Measurements from ENCODE around the gene DPP3.

DPP3 gene

DNA sequence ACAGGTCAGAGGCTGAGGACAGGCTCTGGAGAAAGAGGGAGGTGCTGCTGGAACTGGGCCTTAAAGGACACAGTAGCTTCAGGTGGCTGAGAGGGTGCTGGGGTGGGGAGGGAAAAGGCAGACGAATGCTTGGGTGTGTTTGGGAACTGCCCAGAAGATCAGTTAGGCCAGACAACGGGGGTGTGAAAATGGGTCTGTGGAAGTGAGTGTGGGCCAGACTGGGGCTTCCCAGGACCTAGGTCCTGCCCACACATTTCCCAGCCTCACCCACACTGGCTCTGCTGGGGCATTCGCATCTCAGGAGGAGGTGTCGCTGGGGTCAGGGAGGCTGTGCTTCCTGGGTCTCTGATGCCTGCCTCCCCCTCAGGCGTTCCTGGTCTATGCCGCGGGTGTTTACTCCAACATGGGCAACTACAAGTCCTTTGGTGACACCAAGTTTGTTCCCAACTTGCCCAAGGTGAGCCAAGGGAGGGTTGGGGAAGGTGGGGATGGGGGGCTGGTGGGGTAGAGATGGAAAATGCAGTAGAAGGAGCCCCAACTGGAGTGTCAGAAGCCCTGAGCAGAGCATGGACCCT is 4.7 kb downstream of the DPP3 start:
- no peak for DNase-seq (ENCODE audit: low spot score)

DNA sequence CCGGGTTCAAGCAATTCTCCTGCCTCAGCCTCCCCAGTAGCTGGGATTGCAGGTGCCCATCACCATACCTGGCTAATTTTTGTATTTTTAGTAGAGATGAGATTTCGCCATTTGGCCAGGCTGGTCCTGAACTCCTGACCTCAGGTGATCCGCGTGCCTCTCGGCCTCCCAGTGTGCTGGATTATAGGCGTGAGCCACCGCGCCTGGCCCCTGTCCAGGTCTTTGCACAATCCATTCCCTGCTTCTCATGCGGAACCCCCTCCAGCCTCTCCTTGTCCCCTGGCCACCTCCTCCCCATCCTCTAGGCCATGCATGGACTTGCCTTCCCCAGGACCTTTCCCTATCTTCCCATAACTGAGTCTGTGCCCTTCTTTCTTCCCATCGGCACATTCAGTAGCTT is 8.7 kb downstream of the DPP3 start:
- no peak for DNase-seq (ENCODE audit: low spot score)

DNA sequence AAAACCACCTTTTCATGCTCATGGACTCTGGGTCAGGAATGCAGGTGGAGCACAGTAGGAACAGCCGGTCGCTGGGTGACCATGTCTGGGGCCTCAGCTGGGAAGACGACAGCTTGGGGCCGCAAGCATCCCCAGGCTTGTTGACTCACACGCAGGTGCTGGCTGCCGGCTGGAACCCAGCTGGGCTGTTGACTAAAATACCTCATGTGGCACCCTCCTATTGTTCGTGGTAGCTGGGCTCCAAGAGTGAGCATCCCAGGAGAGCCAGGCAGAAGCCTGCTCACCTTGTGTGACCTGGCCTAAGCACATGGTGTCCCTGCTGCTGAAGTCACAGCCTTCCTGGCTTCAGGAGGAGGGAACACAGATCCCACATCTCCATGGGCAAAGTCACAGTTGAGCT is 9.4 kb downstream of the DPP3 start:
- DNase-seq (ENCODE audit: low spot score), result no peak

DNA sequence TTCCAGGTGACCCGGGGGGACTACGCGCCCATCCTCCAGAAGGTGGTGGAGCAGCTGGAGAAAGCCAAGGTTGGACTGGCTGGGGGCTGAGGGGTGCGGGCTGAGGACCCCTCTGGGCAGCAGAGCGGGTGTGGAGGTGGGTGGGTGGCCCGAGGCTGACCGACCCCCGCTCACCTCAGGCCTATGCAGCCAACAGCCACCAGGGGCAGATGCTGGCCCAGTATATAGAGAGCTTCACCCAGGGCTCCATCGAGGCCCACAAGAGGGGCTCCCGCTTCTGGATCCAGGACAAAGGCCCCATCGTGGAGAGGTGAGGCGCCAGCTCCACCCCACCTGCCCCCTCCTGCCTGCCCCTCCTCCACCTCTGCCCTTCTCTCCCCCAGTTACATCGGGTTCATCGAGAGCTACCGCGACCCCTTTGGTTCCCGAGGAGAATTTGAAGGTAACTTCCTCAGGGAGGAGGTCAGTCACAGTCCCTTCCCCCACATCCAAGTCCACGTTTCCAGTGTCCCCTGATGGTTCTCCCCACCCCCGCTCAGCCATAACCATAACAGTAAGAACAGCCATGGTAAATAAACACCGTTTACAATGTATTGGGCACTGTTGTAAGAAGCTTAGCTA is 11.2 kb downstream of the DPP3 start:
- no peak for DNase-seq (ENCODE audit: low spot score)

DNA sequence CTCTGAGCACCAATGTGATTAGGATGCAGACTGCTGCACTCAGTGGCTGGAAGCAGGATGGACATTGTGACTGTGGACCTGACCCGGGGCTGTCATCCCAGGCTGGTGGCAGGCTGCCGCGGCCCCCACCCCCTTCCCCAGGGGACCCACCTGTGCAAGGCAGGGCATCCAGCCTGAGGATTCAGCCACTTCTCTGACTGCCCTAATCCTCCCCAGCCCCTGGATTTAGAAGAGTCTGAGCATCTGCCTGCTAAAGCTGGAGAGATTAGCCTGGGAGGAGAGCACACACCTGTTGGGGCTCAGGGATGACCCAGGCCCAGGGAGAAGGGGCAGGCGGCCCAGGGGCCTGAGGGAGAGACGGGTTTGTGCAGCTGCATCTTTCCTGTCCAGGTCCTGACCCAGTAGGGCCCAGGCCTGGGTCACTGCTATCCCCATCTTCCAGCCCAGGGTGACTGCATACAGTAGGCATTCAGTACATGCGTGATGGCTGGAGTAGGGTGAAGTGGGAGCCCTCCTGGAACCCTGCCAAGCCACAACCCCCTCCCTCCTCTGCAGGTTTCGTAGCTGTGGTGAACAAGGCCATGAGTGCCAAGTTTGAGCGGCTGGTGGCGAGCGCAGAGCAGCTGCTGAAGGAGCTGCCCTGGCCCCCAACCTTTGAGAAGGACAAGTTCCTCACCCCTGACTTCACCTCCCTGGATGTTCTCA is 12.1 kb downstream of the DPP3 start:
- DNase-seq (ENCODE audit: low spot score), result no peak

DNA sequence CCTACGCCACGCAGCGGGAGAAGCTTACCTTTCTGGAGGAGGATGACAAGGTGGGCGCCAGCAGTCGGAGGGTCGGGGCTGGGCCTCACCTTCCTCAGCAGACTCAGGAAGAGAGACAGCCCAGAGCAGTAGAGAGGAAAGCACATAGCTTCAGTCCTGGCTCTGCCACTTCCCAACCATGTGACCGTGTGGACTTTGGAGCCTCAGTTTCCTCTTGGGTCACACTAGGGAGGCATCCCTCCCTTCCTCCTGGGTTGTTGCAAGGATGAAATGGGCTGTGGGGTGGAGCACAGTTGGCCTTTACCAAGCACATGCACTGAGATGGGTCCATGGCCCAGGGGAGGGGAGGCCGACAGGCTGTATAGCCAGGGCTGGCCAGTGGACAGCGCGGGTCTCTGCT is 12.9 kb downstream of the DPP3 start:
- DNase-seq (ENCODE audit: low spot score), result no peak

DNA sequence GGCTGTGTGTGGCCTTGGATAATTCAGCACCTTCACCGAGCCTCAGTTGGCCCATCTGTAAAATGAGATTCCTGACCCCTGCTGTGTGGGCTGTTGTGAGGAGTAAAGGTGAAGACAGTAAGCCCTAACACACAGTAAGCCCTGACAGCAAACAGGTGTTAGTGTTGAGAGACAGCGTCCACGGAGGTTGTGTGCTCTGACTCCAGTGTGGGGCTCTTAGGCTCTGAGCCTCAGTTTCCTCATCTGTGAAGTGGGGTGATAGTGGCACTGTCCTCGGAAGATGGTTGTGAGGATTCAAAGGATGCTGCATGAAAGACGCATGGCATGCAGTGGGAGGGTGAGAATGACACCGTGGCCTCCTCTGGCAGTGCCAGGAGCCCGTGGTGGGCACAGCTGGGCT is 14.2 kb downstream of the DPP3 start:
- no peak for DNase-seq (ENCODE audit: low spot score)

DNA sequence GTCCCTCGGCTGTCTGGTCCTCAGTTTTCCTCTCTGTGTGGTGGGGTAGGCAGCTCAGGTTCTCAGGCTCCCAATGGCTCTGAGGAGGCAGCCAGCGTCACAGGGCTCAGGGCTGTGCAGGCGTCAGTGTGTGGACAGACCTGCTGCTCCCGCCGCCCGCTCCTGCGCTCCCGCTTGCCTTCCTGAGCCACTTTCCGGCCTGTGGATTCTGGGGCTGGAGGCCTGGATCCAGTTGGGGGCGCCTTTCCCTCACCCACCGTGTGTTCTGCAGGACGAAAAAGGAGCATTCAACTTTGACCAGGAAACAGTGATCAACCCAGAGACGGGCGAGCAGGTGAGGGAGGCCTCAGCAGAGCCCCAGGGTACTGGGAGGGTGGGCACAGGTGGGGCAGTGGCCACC is 14.7 kb downstream of the DPP3 start:
- no peak for DNase-seq (ENCODE audit: low spot score)

DNA sequence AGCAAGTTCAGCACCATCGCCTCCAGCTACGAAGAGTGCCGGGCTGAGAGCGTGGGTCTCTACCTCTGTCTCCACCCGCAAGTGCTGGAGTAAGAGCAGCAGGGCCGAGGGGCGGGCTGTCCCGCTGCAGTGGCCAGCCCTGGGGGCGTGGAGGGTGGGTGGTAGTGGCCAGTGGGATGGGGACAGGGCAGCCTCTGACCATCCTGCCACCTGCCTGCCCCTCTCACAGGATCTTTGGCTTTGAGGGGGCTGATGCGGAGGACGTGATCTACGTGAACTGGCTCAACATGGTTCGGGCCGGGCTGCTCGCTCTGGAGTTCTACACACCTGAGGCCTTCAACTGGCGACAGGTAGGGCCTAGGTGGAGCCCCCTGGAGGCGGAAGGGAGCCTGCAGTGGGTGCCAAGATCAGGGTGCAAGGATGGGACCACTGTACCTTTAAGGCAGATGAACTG is 15.2 kb downstream of the DPP3 start:
- no peak for DNase-seq (ENCODE audit: low spot score)

DNA sequence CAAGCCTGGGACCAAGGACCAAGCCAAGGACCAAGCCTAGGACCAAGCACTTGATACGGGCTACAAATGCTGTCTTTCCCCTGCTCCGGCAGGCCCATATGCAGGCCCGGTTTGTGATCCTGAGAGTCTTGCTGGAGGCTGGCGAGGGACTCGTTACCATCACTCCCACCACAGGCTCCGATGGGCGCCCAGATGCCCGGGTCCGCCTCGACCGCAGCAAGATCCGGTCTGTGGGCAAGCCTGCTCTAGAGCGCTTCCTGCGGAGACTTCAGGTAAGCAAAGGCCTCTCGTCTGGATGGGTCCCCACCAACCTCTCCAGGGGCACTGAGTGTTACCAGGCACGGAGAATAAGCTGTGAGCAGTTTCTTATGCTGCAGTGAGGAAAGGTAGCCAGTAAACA is 17.0 kb downstream of the DPP3 start:
- no peak for DNase-seq (ENCODE audit: low spot score)

DNA sequence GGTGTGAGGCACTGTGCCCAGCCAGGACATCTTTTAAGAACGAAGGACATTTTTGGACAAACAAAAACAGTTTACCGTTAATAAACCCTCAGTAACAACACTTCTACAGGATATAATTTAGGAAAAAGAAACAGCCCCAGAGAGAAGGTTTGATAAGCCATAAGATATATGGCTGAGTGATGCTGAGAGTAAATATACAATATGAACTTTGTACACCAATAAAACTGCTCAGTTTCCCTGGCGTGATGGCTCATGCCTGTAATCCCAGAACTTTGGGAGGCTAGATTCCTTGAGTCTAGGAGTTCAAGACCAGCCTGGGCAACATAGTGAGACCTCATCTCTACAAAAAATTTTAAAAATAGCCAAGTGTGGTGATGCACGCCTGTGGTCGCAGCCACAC is 18.3 kb downstream of the DPP3 start:
- DNase-seq (ENCODE audit: low spot score), result no peak

DNA sequence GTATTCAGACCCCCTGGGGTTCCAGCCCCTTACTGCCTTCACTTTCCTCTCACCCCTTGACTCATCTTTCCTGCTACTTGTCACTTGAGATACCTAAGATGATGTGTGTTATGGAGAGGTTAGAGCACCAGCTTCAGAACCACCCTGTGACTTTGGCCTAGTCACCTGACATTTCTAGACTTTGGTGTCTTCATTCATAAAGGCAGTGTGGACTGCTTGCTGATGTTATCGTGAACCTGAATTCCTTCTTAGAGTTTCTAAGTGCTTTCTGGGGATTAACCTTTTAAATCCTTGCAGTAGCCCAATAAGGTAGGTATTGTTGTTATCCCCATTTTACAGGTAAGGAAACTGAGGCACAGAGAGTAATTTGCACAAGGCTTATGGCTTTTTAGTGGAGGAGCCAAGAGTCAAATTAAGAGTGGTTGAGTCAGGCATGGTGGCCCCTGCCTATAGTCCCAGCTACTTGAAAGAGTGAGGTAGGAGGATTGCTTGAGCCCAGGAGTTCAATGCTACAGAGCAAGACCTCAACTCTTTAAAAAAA is 25.1 kb downstream of the DPP3 start:
- no peak for DNase-seq (ENCODE audit: low spot score)

DNA sequence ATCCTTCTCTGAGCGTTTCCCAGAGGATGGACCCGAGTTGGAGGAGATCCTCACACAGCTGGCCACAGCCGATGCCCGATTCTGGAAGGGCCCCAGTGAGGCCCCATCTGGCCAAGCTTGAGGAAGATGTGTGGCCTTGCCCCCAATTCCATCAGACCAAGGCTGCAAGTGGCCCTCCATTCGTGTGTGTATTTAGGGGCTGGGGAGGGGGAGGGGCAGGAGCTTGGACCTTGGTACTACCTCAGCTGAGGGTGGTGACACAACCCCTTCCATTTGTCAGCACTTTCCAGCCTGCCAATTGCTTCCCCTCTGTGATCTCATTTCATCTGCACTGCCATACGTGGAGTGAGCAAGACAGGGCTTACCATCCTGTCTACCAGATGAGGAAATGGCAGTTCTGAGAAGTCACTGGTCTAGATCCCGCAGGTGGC is 28.9 kb downstream of the DPP3 start:
- DNase-seq (ENCODE audit: low spot score), result no peak

DNA sequence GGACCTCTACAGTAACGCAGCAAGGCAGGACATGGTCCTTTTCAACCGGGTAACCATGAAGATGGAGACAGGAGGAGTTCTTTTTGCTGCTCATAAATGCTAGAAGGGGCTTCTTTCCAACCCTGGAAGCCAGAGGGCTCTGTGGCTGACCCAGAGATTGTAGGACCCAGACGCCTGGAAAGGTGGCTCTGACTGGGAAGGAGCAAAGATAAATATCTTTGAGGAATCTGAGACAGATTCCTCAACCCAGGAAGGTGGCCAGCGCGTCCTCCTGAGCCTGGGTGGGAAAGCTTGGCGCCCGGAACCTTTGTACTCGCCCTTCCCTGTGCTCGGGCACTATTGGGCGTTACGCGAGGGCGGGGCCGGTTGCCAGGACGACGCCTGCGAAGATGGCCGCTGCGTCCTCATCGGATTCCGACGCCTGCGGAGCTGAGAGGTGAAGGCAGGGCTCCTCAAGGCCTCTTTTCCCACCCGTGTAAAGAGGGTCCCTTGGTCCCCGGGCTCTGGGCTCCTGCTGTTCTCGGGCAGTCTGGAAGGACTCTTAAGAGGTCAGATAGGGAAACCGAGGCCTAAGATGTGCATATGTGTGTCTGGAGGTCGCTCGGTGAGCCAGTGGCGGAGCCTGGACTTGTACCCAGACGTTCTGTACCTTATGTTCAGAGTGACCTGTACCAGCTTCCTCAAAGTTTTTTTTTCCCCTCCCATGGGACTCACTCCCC is 30.2 kb downstream of the DPP3 start, which contains the start of gene BBS1:
TSS of gene BBS1 (plus strand) at position 365 of the 719 bp plus-strand sequence. CDS start at position 390, 25 bp downstream.
- DNase-seq (ENCODE audit: low spot score), result peak; percentile 86

DNA sequence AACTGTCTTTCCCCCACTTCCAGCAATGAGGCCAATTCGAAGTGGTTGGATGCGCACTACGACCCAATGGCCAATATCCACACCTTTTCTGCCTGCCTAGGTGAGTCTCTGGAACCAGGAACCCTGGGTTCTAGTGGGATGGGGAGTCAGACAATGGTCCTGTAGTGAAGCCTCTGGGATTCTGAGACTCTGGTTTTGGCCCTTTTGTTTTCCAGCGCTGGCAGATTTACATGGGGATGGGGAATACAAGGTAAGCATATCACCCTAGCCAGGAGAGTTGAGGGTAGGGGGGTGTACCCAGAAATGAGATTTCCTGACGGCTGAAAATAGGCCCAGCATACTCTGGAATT is 30.7 kb downstream of the DPP3 start:
- DNase-seq (ENCODE audit: low spot score), result no peak

DNA sequence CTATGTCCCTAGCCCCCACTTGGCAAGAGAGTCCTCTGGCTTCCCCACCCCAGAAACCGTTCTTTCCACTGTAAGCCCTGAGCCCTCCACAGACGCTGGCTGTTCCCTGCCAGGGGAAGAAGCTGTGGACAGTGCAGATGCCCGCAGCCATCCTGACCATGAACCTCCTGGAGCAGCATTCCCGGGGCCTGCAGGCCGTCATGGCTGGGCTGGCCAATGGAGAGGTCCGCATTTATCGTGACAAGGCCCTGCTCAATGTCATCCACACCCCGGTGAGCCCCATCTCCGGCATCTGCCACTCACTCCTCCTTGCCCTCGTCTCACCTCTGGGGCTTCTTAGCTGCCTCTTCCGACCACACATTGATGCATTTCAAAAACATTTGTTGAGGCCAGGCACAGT is 43.4 kb downstream of the DPP3 start:
- no peak for DNase-seq (ENCODE audit: low spot score)

DNA sequence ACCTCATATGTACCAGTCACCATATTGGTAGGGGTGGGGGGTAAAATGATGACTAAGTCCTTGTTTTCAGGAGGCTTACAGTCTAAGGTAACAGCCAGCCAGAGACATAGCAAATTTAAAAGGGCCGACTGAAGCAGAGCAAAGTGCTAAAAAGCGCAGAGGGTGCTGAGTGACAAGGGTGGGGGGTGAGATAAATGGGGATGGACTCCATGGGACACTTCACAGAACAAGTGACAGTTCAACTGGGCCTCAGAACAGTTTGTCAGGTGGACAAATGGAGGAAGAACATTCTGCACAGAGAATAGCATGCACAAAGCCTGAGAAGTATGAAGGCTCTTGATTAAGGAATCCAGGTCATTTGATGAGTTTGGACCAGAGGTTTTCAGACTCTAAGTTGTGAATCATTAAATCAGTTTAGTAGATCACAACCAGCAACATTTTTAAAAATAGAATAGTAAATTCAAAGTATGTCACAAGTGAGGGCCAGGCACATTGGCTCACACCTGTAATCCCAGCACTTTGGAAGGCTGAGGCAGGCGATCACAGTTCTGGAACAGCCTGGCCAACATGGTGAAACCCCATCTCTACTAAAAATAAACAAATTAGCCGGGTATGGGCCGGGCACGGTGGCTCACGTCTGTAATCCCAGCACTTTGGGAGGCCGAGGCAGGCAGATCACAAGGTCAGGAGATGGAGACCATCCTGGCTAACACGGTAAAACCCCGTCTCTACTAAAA is 44.2 kb downstream of the DPP3 start:
- DNase-seq (ENCODE audit: low spot score), result no peak

DNA sequence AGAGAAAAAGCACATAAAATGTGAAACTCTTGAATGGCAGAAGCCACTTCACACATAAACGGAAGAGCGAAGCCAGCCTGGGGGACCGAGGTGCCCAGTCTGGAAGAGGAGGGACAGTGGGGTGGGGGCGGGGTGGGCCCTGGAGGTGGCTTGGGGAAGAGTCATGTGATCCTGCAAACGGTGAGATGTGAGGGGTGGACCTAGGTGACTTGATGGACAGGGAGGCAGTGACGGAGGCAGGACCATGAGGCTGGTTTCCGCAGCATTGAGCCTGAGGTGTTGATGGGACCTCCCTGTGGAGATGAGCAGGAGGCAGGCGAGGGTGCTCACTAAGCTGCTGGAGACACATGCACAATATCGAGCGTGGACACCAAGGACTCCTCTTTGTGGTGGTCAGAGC is 48.8 kb downstream of the DPP3 start:
- no peak for DNase-seq (ENCODE audit: low spot score)

DNA sequence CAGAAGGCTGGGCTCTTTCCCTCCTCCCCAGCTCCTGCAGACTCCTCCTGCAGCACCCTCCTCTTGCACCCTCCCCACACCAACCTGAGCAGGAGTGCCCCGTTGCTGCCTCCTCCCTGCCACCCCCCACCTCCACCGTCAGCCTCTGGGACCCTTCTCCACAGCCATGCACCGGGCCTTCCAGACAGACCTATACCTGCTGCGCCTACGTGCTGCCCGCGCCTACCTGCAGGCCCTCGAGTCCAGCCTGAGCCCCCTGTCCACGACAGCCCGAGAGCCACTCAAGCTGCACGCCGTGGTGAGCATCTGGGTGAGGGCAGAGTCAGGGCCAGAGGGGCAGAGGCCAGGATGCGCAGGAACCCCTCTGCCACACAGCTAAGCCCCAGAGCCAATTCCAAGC is 49.4 kb downstream of the DPP3 start:
- DNase-seq (ENCODE audit: low spot score), result no peak

DNA sequence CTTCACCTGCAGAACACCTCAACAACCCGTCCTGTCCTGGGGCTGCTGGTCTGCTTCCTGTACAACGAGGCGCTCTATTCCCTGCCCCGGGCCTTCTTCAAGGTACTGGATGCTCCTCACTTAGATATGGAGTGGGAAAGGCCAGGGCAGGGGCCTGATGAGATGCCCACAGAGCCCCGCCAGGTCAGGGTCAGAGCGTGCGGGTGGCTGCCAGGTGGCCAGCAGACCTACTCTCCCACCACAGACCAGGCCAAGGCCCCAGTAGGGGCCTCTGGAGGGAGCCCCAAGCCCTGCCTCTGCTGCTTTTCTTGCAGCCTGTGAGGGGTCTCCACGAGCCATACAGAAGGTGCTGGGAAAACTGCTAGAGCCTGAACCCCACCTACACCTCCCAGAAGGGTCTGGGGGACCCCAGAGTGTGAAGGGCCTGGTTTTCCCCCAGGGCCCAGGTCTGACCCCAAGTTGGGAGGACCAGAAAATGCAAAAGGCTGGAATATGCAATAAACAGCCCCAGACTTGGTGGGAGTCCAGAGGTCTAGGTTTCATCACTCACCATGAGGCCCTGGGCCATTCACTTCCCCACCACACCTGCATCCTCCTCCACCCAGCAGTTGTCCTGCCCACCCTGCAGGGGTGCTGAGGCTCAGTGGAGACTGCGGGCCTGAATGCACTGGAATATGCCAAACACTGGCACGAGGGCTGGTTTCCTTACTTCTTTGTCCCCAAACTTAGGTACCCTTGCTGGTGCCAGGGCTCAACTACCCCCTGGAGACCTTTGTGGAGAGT is 50.9 kb downstream of the DPP3 start:
- DNase-seq (ENCODE audit: low spot score), result no peak

DNA sequence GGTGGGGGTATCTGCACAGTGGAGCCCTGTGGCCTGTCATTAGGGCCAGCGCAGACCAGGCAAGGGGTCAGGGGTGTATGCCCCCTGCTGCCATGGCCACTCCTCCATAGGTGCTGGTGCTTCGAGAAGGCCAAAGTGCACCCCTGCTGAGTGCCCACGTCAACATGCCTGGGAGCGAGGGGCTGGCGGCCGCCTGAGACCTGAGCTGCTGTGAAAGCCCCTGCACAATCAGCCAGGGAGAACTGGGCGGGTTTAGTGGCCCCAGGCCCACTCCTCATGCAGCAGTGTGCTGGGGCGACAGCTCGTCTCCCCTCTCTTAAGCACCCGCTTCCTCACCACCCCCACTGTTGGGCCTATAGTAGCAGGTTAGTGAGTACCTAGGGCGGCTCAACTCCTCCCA is 51.6 kb downstream of the DPP3 start:
- no peak for DNase-seq (ENCODE audit: low spot score)
